ENCODE results near the gene ATP8B1.
A peak's percentile ranks its signal among the peaks of the same experiment; 100 is the strongest.

The ATP8B1 gene

DNA sequence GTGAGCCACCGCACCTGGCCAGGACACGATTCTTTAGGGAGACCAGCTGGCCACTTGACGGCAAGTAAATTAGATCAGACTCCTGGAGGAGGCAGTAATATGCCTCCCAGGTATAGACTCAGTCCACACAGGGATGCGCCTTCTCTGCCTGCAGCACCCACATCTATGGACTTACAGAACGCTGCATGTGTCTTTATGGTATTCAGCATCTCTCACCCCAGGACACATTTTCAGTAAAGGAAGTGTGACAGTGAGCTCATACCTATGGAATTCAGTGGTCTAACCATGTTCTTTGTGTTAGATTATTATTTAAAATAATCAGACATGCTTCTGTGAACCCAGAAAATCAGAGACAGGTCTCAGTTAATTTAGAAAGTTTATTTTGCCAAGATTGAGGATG is 175.6 kb downstream of the ATP8B1 start:
- H2AFZ ChIP-seq (ENCODE audit: low read length): no peak overlapping the region
- H3K36me3 ChIP-seq (ENCODE audit: insufficient read depth, low read length): no peaks in the 10 kb centered on the region
- H3F3A ChIP-seq (ENCODE audit: low read depth): no peaks in the 10 kb centered on the region
- H3K4me3 ChIP-seq (ENCODE audit: low read length, poor library complexity, severe bottlenecking): no peak overlapping the region
- 0 out of 2 replicates have a peak, but pooled peaks cover 8% of the 10 kb centered on the region for H3K79me2 ChIP-seq (ENCODE audit: insufficient read depth, low read length)
- peaks cover 17% of the 10 kb centered on the region for H3K4me1 ChIP-seq (ENCODE audit: insufficient read depth, low read length, poor library complexity, severe bottlenecking)
- H3K9me3 ChIP-seq (ENCODE audit: insufficient read depth, low read depth, low read length): no peaks in the 10 kb centered on the region
- H4K20me1 ChIP-seq (ENCODE audit: insufficient read depth, low read length, poor library complexity, severe bottlenecking): no peaks in the 10 kb centered on the region
- H3K9ac ChIP-seq (ENCODE audit: low read depth, low read length, poor library complexity, severe bottlenecking): no peak overlapping the region
- no peaks in the 10 kb centered on the region for H3K9me2 ChIP-seq (replicated peaks; ENCODE audit: low read depth, low read length)
- TF ChIP-seq, protein P1, sequence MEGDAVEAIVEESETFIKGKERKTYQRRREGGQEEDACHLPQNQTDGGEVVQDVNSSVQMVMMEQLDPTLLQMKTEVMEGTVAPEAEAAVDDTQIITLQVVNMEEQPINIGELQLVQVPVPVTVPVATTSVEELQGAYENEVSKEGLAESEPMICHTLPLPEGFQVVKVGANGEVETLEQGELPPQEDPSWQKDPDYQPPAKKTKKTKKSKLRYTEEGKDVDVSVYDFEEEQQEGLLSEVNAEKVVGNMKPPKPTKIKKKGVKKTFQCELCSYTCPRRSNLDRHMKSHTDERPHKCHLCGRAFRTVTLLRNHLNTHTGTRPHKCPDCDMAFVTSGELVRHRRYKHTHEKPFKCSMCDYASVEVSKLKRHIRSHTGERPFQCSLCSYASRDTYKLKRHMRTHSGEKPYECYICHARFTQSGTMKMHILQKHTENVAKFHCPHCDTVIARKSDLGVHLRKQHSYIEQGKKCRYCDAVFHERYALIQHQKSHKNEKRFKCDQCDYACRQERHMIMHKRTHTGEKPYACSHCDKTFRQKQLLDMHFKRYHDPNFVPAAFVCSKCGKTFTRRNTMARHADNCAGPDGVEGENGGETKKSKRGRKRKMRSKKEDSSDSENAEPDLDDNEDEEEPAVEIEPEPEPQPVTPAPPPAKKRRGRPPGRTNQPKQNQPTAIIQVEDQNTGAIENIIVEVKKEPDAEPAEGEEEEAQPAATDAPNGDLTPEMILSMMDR (conservative IDR thresholded peaks at IDR 0.05; ENCODE audit: low read length): no peak
- TF ChIP-seq EZH2phosphoT487 (IDR thresholded peaks at IDR 0.05; ENCODE audit: borderline replicate concordance): no peak
- no peak overlapping the region for H3K4me2 ChIP-seq (ENCODE audit: low read depth, low read length, poor library complexity, severe bottlenecking)
- H3K27me3 ChIP-seq (ENCODE audit: insufficient read depth, low read length, poor library complexity, severe bottlenecking): no peaks in the 10 kb centered on the region

DNA sequence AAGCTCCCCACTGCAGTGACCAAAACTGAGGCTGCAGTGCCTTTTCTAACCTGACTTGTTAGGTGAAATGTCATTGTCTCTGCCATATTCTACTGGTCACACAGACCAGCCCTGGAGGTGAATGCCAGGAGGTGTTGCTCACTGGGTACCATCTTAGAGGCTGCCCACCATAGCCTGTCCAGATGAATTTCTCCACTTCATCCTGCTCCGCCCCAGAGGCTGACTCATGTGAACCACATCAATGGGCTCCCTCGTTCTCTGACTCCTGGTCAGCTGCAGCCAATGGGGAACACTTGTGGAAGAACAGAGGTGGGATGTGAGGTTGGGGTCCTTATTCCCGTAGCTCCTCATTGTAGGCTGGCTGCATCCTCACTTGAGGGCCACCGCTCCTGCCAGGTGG is 178.1 kb downstream of the ATP8B1 start:
- Histone ChIP-seq H3K9me2 (replicated peaks; ENCODE audit: low read depth, low read length) (no peaks in the 10 kb centered on the region), H3K4me1 (ENCODE audit: insufficient read depth, low read length, poor library complexity, severe bottlenecking) (peaks cover 18% of the 10 kb centered on the region), H3K4me3 (ENCODE audit: low read length, poor library complexity, severe bottlenecking) (no peak overlapping the region), H3K36me3 (ENCODE audit: insufficient read depth, low read length) (no peaks in the 10 kb centered on the region), H3K79me2 (ENCODE audit: insufficient read depth, low read length) (peaks cover 16% of the 10 kb centered on the region), H3F3A (ENCODE audit: low read depth) (no peaks in the 10 kb centered on the region), H2AFZ (ENCODE audit: low read length) (no peak overlapping the region), H3K9ac (ENCODE audit: low read depth, low read length, poor library complexity, severe bottlenecking) (no peak overlapping the region), H4K20me1 (ENCODE audit: insufficient read depth, low read length, poor library complexity, severe bottlenecking) (peaks cover 10% of the 10 kb centered on the region), H3K4me2 (ENCODE audit: low read depth, low read length, poor library complexity, severe bottlenecking) (no peak overlapping the region), H3K27me3 (ENCODE audit: insufficient read depth, low read length, poor library complexity, severe bottlenecking) (no peaks in the 10 kb centered on the region), H3K9me3 (ENCODE audit: insufficient read depth, low read depth, low read length) (no peaks in the 10 kb centered on the region)
- TF ChIP-seq EZH2phosphoT487 (IDR thresholded peaks at IDR 0.05; ENCODE audit: borderline replicate concordance): no peak
- TF ChIP-seq, protein P1 (conservative IDR thresholded peaks at IDR 0.05; ENCODE audit: low read length): no peak

DNA sequence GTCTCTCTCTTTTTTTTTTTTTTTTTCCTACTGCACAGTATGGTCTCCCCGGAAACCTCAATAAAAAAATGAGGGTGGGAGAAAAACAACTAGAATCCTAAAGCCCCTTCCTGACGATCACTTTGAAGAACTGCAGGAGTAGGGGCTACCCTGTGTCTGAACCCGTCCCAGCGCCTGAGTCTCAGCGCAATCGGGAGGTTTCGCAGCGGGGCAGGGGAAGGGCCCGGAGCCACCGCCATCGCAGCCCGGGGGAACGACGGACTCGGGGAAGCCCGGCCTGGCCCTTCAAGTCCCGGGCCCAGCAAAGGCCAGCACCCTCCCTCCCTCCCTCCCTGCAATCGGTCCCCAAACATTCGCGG is 181.9 kb downstream of the ATP8B1 start:
- H3F3A ChIP-seq (ENCODE audit: low read depth): no peaks in the 10 kb centered on the region
- H3K9me3 ChIP-seq (ENCODE audit: insufficient read depth, low read depth, low read length): no peaks in the 10 kb centered on the region
- H3K27me3 ChIP-seq (ENCODE audit: insufficient read depth, low read length, poor library complexity, severe bottlenecking): no peaks in the 10 kb centered on the region
- no peaks in the 10 kb centered on the region for H3K36me3 ChIP-seq (ENCODE audit: insufficient read depth, low read length)
- H2AFZ ChIP-seq (ENCODE audit: low read length): peak overlapping the region; percentile 64; the same call in 1 of the 2 replicates
- H3K79me2 ChIP-seq (ENCODE audit: insufficient read depth, low read length): peaks cover 44% of the 10 kb centered on the region
- peaks cover 26% of the 10 kb centered on the region for H4K20me1 ChIP-seq (ENCODE audit: insufficient read depth, low read length, poor library complexity, severe bottlenecking)
- peak overlapping the region; percentile 83 for H3K4me2 ChIP-seq (ENCODE audit: low read depth, low read length, poor library complexity, severe bottlenecking)
- H3K4me3 ChIP-seq (ENCODE audit: low read length, poor library complexity, severe bottlenecking): peak overlapping the region; percentile 90
- H3K9ac ChIP-seq (ENCODE audit: low read depth, low read length, poor library complexity, severe bottlenecking): peak overlapping the region; percentile 94
- H3K9me2 ChIP-seq (replicated peaks; ENCODE audit: low read depth, low read length): no peaks in the 10 kb centered on the region
- peaks cover 27% of the 10 kb centered on the region for H3K4me1 ChIP-seq (ENCODE audit: insufficient read depth, low read length, poor library complexity, severe bottlenecking)
- no peak for TF ChIP-seq EZH2phosphoT487 (IDR thresholded peaks at IDR 0.05; ENCODE audit: borderline replicate concordance)
- TF ChIP-seq, protein P1 (conservative IDR thresholded peaks at IDR 0.05; ENCODE audit: low read length): no peak

All from Loucy (cell line).